Ishikawa (cell line): Measurements from ENCODE around the gene GTF2F2.

ENCODE experiments used
- CEBPB ChIP-seq: IDR thresholded peaks from 2 replicates; pipeline ENCODE4 v1.6.1; 2012
- CREB1 ChIP-seq: IDR thresholded peaks from 2 replicates; pipeline ENCODE4 v1.6.1; 2012; ENCODE audit warnings: low read depth
- EGR1 ChIP-seq: IDR thresholded peaks from 2 replicates; pipeline ENCODE4 v1.6.1; 2012
- EP300 ChIP-seq: IDR thresholded peaks from 2 replicates; pipeline ENCODE4 v1.6.1; 2012; ENCODE audit warnings: borderline replicate concordance
- FOXM1 ChIP-seq: IDR thresholded peaks from 2 replicates; pipeline ENCODE4 v1.6.1; 2012; ENCODE audit warnings: low read depth, borderline replicate concordance
- NFIC ChIP-seq: IDR thresholded peaks from 2 replicates; pipeline ENCODE4 v1.6.1; 2012
- RAD21 ChIP-seq: IDR thresholded peaks from 2 replicates; pipeline ENCODE4 v1.6.1; 2012; ENCODE audit warnings: low read depth
- TAF1 ChIP-seq: IDR thresholded peaks from 2 replicates; pipeline ENCODE4 v1.6.1; 2012; ENCODE audit warnings: low read depth, mild to moderate bottlenecking
- TCF12 ChIP-seq: IDR thresholded peaks from 2 replicates; pipeline ENCODE4 v1.6.1; 2012; ENCODE audit warnings: low read depth
- TEAD4 ChIP-seq: IDR thresholded peaks from 2 replicates; pipeline ENCODE4 v1.6.1; 2012
- USF1 ChIP-seq: IDR thresholded peaks from 2 replicates; pipeline ENCODE4 v1.6.1; 2012
- YY1 ChIP-seq: IDR thresholded peaks from 2 replicates; pipeline ENCODE4 v1.6.1; 2012; ENCODE audit warnings: low read depth
- ZBTB7A ChIP-seq: IDR thresholded peaks from 2 replicates; pipeline ENCODE4 v1.6.1; 2012; ENCODE audit warnings: low read depth
- TF ChIP-seq, protein P1 (sequence below): IDR thresholded peaks from 2 replicates; pipeline ENCODE4 v1.6.1; 2012; ENCODE audit warnings: low read depth, mild to moderate bottlenecking
- TF ChIP-seq, protein P2 (sequence below): IDR thresholded peaks from 2 replicates; pipeline ENCODE4 v1.6.1; 2012

GTF2F2 gene

GRCh38 chr13:45320876-45321629 lies 200.7 kb downstream of the GTF2F2 start:
- TF ChIP-seq TEAD4: no peak
- no peak for TF ChIP-seq RAD21
- no peak for TF ChIP-seq EP300
- no peak for TF ChIP-seq EGR1
- no peak for TF ChIP-seq TAF1
- no peak for TF ChIP-seq YY1
- no peak for TF ChIP-seq NFIC
- no peak for TF ChIP-seq ZBTB7A
- no peak for TF ChIP-seq USF1
- TF ChIP-seq CEBPB: no peak

DNA sequence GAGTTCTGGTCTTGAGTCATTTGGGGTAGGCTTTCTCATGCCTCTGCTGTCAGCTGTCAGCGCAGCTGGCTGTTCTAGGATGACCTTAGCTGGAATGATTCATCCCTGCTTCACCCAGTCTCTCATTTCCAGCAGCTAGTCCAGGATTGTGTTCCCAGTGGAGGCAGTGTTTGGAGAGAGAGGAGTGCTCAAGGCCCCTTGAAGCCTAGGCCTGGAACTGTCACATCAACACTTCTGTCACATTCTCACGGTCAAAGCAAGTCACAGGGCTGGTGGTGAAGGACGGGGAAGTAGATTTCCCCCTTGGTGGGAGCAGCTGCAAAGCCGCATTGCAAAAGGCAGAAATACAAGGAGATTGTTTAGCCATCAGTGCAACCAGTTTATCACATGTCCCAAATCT lies 205.5 kb downstream of the GTF2F2 start:
- TF ChIP-seq, protein P1, sequence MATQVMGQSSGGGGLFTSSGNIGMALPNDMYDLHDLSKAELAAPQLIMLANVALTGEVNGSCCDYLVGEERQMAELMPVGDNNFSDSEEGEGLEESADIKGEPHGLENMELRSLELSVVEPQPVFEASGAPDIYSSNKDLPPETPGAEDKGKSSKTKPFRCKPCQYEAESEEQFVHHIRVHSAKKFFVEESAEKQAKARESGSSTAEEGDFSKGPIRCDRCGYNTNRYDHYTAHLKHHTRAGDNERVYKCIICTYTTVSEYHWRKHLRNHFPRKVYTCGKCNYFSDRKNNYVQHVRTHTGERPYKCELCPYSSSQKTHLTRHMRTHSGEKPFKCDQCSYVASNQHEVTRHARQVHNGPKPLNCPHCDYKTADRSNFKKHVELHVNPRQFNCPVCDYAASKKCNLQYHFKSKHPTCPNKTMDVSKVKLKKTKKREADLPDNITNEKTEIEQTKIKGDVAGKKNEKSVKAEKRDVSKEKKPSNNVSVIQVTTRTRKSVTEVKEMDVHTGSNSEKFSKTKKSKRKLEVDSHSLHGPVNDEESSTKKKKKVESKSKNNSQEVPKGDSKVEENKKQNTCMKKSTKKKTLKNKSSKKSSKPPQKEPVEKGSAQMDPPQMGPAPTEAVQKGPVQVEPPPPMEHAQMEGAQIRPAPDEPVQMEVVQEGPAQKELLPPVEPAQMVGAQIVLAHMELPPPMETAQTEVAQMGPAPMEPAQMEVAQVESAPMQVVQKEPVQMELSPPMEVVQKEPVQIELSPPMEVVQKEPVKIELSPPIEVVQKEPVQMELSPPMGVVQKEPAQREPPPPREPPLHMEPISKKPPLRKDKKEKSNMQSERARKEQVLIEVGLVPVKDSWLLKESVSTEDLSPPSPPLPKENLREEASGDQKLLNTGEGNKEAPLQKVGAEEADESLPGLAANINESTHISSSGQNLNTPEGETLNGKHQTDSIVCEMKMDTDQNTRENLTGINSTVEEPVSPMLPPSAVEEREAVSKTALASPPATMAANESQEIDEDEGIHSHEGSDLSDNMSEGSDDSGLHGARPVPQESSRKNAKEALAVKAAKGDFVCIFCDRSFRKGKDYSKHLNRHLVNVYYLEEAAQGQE: no peak
- TF ChIP-seq YY1 (no peak), FOXM1 (no peak), USF1 (no peak), CREB1 (no peak), TEAD4 (no peak), NFIC (no peak), TAF1 (no peak), EGR1 (no peak), TCF12 (no peak), EP300 (no peak), CEBPB (no peak), ZBTB7A (no peak), RAD21 (no peak)
- TF ChIP-seq, protein P2, sequence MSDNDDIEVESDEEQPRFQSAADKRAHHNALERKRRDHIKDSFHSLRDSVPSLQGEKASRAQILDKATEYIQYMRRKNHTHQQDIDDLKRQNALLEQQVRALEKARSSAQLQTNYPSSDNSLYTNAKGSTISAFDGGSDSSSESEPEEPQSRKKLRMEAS: no peak

DNA sequence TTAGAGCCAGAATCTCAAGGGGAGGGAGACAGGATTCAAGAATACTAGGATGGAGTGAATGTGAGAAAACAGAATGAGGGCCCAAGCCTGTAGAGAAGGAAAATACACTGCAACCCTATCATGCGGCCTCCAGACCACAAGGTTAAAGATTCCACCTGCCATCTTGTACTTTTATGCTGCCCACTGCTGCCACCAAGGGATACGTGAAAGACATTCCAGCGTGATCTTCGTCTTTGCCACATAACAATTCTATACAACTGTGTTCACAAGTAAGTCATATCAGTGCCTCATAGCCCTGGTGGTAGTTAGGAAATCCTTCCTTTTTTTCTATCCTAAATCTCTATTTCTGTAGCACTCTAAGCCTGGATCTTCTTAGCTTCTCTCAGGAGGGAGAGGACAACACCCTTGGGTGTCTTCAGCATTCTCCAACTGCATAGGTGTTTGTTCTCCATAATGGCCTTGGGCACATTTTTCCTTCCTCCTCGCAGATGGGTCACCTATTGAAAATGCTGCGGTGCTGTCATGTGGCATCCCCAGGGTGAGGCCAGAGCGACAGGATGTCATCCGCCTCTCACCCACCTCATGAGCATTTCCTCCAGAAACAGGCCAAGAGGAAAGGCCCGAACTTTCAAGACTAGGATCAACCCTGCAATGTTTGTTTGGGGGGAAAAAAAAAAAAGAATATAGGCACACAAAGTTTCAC lies 207.1 kb downstream of the GTF2F2 start:
- TF ChIP-seq EGR1 (no peak), NFIC (no peak), CREB1 (no peak), TCF12 (no peak), RAD21 (no peak), TAF1 (no peak)
- TF ChIP-seq, protein P1: no peak
- TF ChIP-seq, protein P2: no peak

DNA sequence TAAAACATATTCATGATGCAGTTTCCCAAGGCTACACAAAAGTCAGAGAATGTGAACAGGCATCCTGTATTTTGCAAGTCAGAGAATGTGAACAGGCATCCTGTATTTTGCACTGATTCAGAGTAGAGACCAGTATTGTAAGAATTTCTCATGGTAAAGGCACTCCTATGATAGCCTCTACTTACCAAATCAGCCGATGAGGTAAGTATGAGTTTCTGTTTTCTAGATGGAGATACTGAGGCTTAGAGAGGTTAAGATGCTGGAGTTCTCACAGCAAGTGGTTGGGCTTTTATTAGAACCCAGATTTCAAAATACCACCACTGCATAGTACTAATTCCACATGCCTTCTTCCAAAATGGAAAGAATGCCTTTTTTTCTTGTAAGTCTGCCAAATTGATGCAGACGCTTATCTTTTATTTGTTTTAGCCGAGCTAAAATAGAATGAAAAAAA lies 208.4 kb downstream of the GTF2F2 start:
- TF ChIP-seq CEBPB (no peak), NFIC (no peak), YY1 (no peak), TCF12 (no peak), CREB1 (no peak), FOXM1 (no peak), EGR1 (no peak), TAF1 (no peak), USF1 (no peak)
- TF ChIP-seq, protein P2: no peak
- TF ChIP-seq, protein P1: no peak
